Endometrial microvascular endothelial cells (primary cell): ENCODE data around the gene RABIF. TPM values are rescaled to one million over a fixed set of nuclear protein-coding genes. Genes with fewer than 3 reads are reported as not detected.
"Not testable (repeated sequence)": the region's sequence is repeated elsewhere in the genome, so short reads cannot be mapped to it uniquely, and the experiment has no call there.

Source experiments
- in situ Hi-C: cut with HindIII; loops from 2 replicates; pipeline ENCODE4 v1.10.0; 2017; ENCODE audit warnings: low sequenced_read_pairs, low pct_unique_long_range_greater_than_20kb; ENCODE audit errors: inconsistent ontology term
- total RNA-seq: library from RNA; depleted of rRNA; stranded (reverse); fragments of >200 nt; gene quantifications from one replicate; pipeline ENCODE4 v1.2.3, GENCODE V29; 2015; ENCODE audit errors: inconsistent ontology term

RABIF gene
- total RNA-seq: 13.9 TPM

DNA sequence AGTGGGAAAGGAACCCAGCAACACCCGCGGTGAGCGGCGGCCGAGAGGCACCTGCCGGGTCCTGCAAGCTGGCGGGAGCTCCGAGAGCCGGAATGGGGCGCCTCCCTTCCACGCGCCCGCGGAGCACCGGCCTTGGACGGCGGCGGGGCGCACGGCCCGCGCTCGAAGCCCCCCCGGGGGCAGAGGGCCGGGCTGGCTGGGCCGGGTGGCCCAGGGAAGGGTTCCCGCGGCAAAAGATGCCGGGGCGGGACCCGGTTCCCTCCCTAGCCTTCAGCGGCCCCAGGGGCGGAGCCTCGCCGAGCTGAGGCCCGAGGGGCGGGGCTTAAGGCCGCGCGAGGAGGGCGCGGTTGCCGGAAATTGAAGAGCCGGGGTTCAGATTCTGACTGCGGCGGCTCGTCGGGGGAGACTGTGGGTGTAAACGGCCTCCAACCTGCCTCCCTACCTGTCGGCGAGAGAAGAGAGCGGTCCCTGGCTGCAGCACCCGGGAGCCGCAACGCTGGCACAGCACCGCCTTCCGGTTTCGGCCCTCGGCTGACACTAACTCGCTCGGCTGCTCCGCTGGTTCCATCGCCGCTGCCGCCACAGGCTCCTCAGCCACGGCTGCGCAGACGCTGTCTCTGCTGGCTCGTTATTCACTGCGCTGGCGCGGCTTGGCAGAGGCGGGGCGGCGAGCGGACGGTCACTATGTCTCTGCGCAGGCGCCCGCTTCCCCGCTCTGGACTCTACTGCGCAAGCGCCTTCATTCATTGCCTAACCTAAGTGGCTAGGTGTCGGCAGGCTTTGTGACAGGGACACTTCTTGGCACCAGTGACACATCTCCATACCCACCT is at the start of gene RABIF:
Gene RABIF (minus strand): TSS at position 619 of the 830 bp plus-strand sequence. CDS start 51 bp downstream, at position 568.
- in situ Hi-C loops: no loop called here

- in situ Hi-C loops: no loop called here
Measured at GRCh38 chr1:202938287-202938925, 49.5 kb upstream of the RABIF start.

DNA sequence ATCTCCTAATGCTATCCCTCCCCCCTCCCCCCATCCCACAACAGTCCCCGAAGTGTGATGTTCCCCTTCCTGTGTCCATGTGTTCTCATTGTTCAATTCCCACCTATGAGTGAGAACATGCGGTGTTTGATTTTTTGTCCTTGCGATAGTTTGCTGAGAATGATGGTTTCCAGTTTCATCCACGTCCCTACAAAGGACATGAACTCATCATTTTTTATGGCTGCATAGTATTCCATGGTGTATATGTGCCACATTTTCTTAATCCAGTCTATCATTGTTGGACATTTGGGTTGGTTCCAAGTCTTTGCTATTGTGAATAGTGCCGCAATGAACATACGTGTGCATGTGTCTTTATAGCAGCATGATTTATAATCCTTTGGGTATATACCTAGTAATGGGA is 47.5 kb upstream of the RABIF start:
- in situ Hi-C loops: not testable (repeated sequence)

- in situ Hi-C loops: no loop called here
Measured at GRCh38 chr1:202935844-202936243, 46.9 kb upstream of the RABIF start.

DNA sequence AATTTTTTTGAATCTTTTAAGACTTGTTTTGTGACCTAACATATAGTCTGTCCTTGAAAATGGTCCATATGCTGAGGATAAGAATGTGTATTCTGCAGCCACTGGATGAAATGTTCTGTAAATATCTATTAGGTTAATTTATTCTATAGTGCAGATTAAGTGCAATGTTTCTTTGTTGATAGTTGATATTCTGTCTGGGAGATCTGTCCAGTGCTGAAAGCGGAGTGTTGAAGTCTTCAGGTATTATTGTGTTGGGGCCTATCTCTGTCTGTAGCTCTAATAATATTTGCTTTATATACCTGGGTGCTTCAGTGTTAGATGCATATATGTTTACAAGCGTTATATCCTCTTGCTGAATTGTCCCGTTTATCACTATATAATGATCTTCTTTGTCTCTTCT is 45.8 kb upstream of the RABIF start:
- in situ Hi-C loops: no loop called here

DNA sequence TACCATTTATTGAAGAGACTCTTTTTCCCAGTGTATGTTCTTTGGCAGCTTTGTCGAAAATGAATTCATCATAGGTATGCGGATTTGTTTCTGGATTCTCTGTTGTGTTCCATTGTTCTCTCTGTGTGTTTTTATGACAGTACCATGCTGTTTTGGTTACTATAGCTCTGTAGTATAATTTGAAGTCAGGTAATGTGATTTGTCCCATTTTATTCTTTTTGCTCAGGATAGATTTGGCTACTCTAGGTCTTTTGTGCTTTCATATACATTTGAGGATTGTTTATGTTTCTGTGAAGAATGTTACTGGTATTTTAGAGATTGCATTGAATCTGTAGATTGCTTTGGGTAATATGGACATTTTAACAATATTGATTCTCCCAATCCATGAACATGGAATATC is 43.5 kb upstream of the RABIF start:
- in situ Hi-C loops: no loop called here

- in situ Hi-C loops: no loop called here
Measured at GRCh38 chr1:202926581-202927491, 37.9 kb upstream of the RABIF start, which contains the start of gene KLHL12. Gene KLHL12 (minus strand): TSS chr1:202927234. CDS start chr1:202925162, 2,072 bp downstream.

DNA sequence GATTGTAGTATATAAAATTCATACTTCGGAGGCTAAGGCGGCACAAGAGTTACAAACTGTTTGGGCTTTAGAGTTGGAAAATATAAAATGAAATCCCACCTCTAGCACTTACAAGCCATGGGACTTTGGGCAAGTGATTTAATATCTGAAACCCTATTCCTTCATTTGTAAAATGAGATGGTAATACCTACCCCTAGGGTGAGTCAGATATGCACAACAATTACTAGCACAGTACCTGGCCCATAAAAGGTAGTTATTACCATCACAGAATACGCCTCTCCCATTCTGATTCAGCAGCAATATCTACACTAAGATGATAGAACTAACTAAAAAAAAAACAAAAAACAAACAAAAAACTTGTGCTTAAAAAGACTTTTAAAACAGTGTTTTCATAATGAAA is 34.6 kb upstream of the RABIF start:
- in situ Hi-C loops: no loop called here

GRCh38 chr1:202919615-202920014 is 30.7 kb upstream of the RABIF start:
- in situ Hi-C loops: no loop called here

DNA sequence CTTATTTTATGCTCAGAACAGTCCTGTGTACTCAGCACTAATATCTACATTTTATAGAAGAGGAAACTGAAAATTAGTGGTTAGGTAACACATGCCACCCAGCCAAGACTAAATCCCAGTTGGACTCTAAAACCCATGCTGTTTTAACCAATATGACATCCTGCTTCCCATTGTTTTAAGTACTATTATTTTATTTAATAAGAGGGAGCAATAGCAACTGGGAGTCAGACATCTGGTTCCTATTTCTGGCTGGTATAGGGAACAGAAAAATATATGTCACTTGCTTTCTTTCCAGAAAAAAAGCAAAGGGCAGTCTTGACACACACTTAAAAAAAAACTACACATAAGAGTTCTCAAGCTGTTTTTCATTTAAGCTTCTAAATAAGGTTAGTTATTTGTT is 26.2 kb upstream of the RABIF start:
- in situ Hi-C loops: no loop called here

- in situ Hi-C loops: not testable (repeated sequence)
Measured at GRCh38 chr1:202912476-202912875, 23.5 kb upstream of the RABIF start.

- in situ Hi-C loops: no loop called here
Measured at GRCh38 chr1:202909494-202909893, 20.5 kb upstream of the RABIF start.

DNA sequence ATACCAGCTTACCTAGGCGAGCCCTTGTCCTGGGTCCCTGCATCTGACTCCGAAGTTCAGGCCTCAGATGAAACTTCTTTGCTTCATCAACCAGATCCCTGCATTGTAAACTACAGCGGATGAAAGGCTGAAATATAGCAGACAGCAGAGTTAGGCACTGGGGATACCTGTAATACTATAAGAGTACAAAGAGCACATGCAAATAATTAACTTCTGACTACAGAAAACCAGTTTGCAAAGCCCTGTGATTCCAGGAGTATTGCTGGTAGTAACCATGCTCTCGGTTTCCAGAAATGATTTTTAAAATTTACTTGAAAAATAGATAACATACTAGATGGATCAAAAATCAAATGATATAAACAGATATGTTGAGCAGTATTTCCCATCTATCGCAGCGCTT is 20.0 kb upstream of the RABIF start:
- in situ Hi-C loops: no loop called here

DNA sequence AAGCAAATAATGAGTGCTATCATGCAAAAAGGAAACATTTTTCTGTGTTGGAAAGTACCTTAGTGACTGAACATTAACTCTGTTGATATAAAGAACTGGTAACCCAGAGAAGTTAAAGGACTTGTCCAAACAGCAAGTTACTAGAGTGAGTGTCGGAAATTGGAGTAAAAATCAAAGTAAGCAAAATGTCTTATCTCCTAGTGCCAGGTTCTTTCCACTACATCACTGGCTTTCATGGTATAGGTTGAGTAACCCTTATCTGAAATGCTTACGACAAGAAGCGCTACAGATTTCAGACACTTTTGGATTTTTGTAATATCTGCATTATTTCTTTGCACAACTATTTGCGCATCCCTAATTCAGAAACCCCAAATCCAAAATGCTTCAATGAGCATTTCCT is 16.4 kb upstream of the RABIF start:
- in situ Hi-C loops: no loop called here

DNA sequence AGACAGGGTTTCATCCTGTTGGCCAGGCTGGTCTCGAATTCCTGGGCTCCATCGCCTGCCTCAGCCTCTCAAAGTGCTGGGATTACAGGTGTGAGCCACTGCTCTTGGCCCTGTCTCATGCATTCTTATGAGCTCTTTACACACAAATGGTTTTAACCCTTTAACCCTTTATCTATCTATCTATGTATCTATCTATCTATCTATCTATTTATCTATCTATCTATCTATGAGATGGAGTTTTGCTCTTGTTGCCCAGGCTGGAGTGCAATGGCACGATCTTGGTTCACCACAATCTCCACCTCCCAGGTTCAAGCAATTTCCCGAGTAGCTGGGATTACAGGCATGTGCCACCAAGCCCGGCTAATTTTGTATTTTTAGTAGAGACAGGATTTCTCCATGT is 14.9 kb upstream of the RABIF start:
- in situ Hi-C loops: not testable (repeated sequence)

GRCh38 chr1:202901555-202901954 is 12.6 kb upstream of the RABIF start:
- in situ Hi-C loops: no loop called here

GRCh38 chr1:202892501-202892900 is 3.6 kb upstream of the RABIF start:
- in situ Hi-C loops: no loop called here

GRCh38 chr1:202890392-202890791 is 1.4 kb upstream of the RABIF start:
- in situ Hi-C loops: no loop called here

DNA sequence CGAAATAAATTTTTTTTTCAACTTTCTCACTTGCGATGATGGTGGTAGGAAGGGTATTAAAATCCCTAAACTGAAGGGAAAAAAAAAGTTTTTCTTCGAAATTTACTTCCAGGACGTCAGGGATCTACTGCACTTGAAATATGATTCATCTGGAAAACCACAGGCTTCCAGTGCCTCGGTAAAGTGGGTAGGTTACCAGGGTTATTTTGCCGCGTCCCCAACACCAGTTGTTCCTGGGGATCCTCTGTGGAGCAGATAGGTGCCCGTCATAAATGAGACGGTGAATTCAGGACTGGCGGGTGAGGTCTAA is 773 bp downstream of the RABIF start:
- in situ Hi-C loops: no loop called here
